Stimulated activated CD4-positive, alpha-beta T cell treated with anti-CD3 and anti-CD28 coated beads, Interleukin-2, amount 100 ng/mL, for 48 hours (primary cell): ENCODE results near the gene ZNF569.
"Not testable (repeated sequence)": the region's sequence is repeated elsewhere in the genome, so short reads cannot be mapped to it uniquely, and the experiment has no call there.

ENCODE experiments used
- DNase-seq, 2 donors: peaks; one replicate each; pipeline ENCODE4 v3.0.0-alpha.2; 2020

The ZNF569 gene

GRCh38 chr19:37391399-37391798 is 75.8 kb downstream of the ZNF569 start:
- DNase-seq, result not testable (repeated sequence)

- no peak for DNase-seq
Measured at GRCh38 chr19:37389234-37389633, 78.0 kb downstream of the ZNF569 start.

GRCh38 chr19:37370880-37371661 is 96.2 kb downstream of the ZNF569 start, which contains the start of gene ZNF527:
Gene ZNF527 (plus strand): TSS chr19:37371099. CDS start chr19:37374199, 3,100 bp downstream.
- peak; percentile 88 to 90 for DNase-seq

GRCh38 chr19:37370386-37370879 is 96.8 kb downstream of the ZNF569 start:
- DNase-seq, result peak in 1 of 2 donors; percentile 14

GRCh38 chr19:37362733-37363132 is 104.5 kb downstream of the ZNF569 start:
- no peak for DNase-seq

- DNase-seq, result no peak
Measured at GRCh38 chr19:37361994-37362393, 105.2 kb downstream of the ZNF569 start.
